WTC11 (cell line): ENCODE data around the gene UQCRHL. TPM values are rescaled to one million over a fixed set of nuclear protein-coding genes. Genes with fewer than 3 reads are reported as not detected.
A peak's percentile ranks its signal among the peaks of the same experiment; 100 is the strongest.

Source experiments
- ATAC-seq: fragments of 200-7000 bp; cut with Tn5 transposase; 2 replicates; pipeline ENCODE4 v1.10.0; 2021; ENCODE audit warnings: mild to moderate bottlenecking, moderate library complexity
- CTCF ChIA-PET: fragments of 300-600 bp; sonication (Branson Sonifier 250); formaldehyde crosslinking; loops from one replicate; lab custom pipeline; 2021; ENCODE audit warnings: antibody characterized with exemption; lab: Charles Lee
- POLR2A ChIA-PET: fragments of 350-600 bp; sonication (Branson Sonifier 250); formaldehyde crosslinking; loops from one replicate; lab custom pipeline; 2021; ENCODE audit warnings: antibody characterized with exemption; lab: Charles Lee
- DNase-seq: peaks from one replicate; pipeline ENCODE4 v3.0.0; 2021; ENCODE audit warnings: low spot score
- H3K27ac Mint-ChIP-seq: 2 replicates; pipeline ENCODE4 v1.8.0; 2021; ENCODE audit warnings: mixed read lengths
- H3K27me3 Mint-ChIP-seq: 2 replicates; pipeline ENCODE4 v1.8.0; 2021; ENCODE audit warnings: low read depth, mild to moderate bottlenecking, moderate library complexity, mixed read lengths
- H3K36me3 Mint-ChIP-seq: 2 replicates; pipeline ENCODE4 v1.8.0; 2021; ENCODE audit warnings: mixed read lengths
- H3K4me1 Mint-ChIP-seq: 2 replicates; pipeline ENCODE4 v1.8.0; 2022; ENCODE audit warnings: mixed read lengths
- H3K4me3 Mint-ChIP-seq: 2 replicates; pipeline ENCODE4 v1.8.0; 2021; ENCODE audit warnings: mild to moderate bottlenecking, moderate library complexity, mixed read lengths
- H3K9me3 Mint-ChIP-seq: 2 replicates; pipeline ENCODE4 v1.8.0; 2021; ENCODE audit warnings: mixed read lengths
- ESRRA ChIP-seq: sonication (generic); formaldehyde crosslinking; IDR thresholded peaks from 2 replicates; pipeline ENCODE4 v1.8.1; 2022; ENCODE audit warnings: mild to moderate bottlenecking, missing genetic modification reagents, borderline replicate concordance
- FOXJ3 ChIP-seq: sonication (generic); formaldehyde crosslinking; IDR thresholded peaks from 2 replicates; pipeline ENCODE4 v1.9.0; 2021; ENCODE audit warnings: missing genetic modification reagents, mild to moderate bottlenecking, borderline replicate concordance
- FOXP1 ChIP-seq: sonication (generic); formaldehyde crosslinking; IDR thresholded peaks from 2 replicates; pipeline ENCODE4 v1.8.0; 2022; ENCODE audit warnings: missing genetic modification reagents, mild to moderate bottlenecking, moderate library complexity, borderline replicate concordance
- IRF2 ChIP-seq: sonication (generic); formaldehyde crosslinking; IDR thresholded peaks from 2 replicates; pipeline ENCODE4 v1.8.0; 2022; ENCODE audit warnings: low read depth, missing genetic modification reagents, borderline replicate concordance
- NFYB ChIP-seq: sonication (generic); formaldehyde crosslinking; conservative IDR thresholded peaks from 2 replicates; pipeline ENCODE4 v1.8.0; 2022; ENCODE audit warnings: low read depth, missing genetic modification reagents
- RELA ChIP-seq: sonication (generic); formaldehyde crosslinking; IDR thresholded peaks from 2 replicates; pipeline ENCODE4 v1.8.1; 2022; ENCODE audit warnings: missing genetic modification reagents, mild to moderate bottlenecking, borderline replicate concordance
- SP1 ChIP-seq: sonication (generic); formaldehyde crosslinking; conservative IDR thresholded peaks from 2 replicates; pipeline ENCODE4 v1.8.1; 2022; ENCODE audit warnings: missing genetic modification reagents
- ZNF232 ChIP-seq: sonication (generic); formaldehyde crosslinking; IDR thresholded peaks from 2 replicates; pipeline ENCODE4 v1.8.0; 2022; ENCODE audit warnings: mild to moderate bottlenecking, missing genetic modification reagents
- ZNF416 ChIP-seq: fragments of 250-450 bp; sonication (Bioruptor Pico); IDR thresholded peaks from 2 replicates; pipeline ENCODE4 v1.9.0; 2021; ENCODE audit warnings: mild to moderate bottlenecking, inconsistent platforms
- total RNA-seq: library from RNA; stranded (reverse); gene quantifications from 3 replicates; pipeline ENCODE4 v1.2.3, GENCODE V29; 2021
- TF ChIP-seq, protein P1 (sequence below): sonication (generic); formaldehyde crosslinking; IDR thresholded peaks from 2 replicates; pipeline ENCODE4 v1.8.0; 2023; ENCODE audit warnings: missing genetic modification reagents
- TF ChIP-seq, protein P2 (sequence below): sonication (generic); formaldehyde crosslinking; IDR thresholded peaks from 2 replicates; pipeline ENCODE4 v1.8.0; 2022; ENCODE audit warnings: missing genetic modification reagents
- TF ChIP-seq, protein P3 (sequence below): sonication (generic); formaldehyde crosslinking; IDR thresholded peaks from 2 replicates; pipeline ENCODE4 v1.8.1; 2023; ENCODE audit warnings: mild to moderate bottlenecking, missing genetic modification reagents, borderline replicate concordance
- TF ChIP-seq, protein P4 (sequence below): fragments of 250-450 bp; sonication (Bioruptor Pico); IDR thresholded peaks from 2 replicates; pipeline ENCODE4 v1.9.0; 2021; ENCODE audit warnings: mild to moderate bottlenecking, borderline replicate concordance
- TF ChIP-seq, protein P5 (sequence below): sonication (generic); formaldehyde crosslinking; IDR thresholded peaks from 2 replicates; pipeline ENCODE4 v1.8.1; 2023; ENCODE audit warnings: mild to moderate bottlenecking, missing genetic modification reagents
- TF ChIP-seq, protein P6 (sequence below): sonication (generic); formaldehyde crosslinking; IDR thresholded peaks from 2 replicates; pipeline ENCODE4 v1.8.1; 2022; ENCODE audit warnings: mild to moderate bottlenecking, moderate library complexity, missing genetic modification reagents
- TF ChIP-seq, protein P7 (sequence below): sonication (generic); formaldehyde crosslinking; IDR thresholded peaks from 2 replicates; pipeline ENCODE4 v1.8.0; 2023; ENCODE audit warnings: missing genetic modification reagents, mild to moderate bottlenecking, borderline replicate concordance

UQCRHL gene
- total RNA-seq, 1 experiment from 2014 or later, result 3.8 TPM

GRCh38 chr1:15810073-15810472 lies 2.6 kb upstream of the UQCRHL start (continued):
- TF ChIP-seq, protein P1, sequence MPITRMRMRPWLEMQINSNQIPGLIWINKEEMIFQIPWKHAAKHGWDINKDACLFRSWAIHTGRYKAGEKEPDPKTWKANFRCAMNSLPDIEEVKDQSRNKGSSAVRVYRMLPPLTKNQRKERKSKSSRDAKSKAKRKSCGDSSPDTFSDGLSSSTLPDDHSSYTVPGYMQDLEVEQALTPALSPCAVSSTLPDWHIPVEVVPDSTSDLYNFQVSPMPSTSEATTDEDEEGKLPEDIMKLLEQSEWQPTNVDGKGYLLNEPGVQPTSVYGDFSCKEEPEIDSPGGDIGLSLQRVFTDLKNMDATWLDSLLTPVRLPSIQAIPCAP (CRISPR knock-in tag), result no peak
- TF ChIP-seq, protein P2, sequence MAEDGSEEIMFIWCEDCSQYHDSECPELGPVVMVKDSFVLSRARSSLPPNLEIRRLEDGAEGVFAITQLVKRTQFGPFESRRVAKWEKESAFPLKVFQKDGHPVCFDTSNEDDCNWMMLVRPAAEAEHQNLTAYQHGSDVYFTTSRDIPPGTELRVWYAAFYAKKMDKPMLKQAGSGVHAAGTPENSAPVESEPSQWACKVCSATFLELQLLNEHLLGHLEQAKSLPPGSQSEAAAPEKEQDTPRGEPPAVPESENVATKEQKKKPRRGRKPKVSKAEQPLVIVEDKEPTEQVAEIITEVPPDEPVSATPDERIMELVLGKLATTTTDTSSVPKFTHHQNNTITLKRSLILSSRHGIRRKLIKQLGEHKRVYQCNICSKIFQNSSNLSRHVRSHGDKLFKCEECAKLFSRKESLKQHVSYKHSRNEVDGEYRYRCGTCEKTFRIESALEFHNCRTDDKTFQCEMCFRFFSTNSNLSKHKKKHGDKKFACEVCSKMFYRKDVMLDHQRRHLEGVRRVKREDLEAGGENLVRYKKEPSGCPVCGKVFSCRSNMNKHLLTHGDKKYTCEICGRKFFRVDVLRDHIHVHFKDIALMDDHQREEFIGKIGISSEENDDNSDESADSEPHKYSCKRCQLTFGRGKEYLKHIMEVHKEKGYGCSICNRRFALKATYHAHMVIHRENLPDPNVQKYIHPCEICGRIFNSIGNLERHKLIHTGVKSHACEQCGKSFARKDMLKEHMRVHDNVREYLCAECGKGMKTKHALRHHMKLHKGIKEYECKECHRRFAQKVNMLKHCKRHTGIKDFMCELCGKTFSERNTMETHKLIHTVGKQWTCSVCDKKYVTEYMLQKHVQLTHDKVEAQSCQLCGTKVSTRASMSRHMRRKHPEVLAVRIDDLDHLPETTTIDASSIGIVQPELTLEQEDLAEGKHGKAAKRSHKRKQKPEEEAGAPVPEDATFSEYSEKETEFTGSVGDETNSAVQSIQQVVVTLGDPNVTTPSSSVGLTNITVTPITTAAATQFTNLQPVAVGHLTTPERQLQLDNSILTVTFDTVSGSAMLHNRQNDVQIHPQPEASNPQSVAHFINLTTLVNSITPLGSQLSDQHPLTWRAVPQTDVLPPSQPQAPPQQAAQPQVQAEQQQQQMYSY (CRISPR knock-in tag), result no peak

DNA sequence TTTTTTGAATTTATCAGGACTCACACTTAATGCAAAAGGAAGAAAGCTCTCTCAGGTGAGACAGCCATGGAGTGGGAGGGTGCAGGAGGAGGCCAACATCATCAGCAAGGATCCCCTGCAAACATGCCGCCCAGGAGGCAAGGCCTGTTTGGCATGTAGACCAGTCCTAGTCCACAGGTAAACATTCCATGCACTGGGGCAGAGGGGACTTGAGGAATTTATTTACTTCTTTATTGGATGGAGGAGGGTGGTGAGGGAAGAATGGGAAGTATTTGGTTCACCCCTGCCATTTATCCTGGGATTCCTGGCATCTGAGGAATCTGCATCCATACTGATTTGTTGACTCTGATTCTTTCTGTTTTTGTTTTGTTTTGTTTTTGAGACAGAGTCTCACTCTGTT lies 1.5 kb upstream of the UQCRHL start:
- Mint-ChIP-seq H3K27me3 (no peaks in the 10 kb centered on the region; the same call in 1 of the 2 replicates), H3K36me3 (no peaks in the 10 kb centered on the region), H3K4me1 (peaks cover 5% of the 10 kb centered on the region), H3K4me3 (no peak overlapping the region), H3K27ac (peak overlapping the region; percentile 78), H3K9me3 (no peaks in the 10 kb centered on the region)
- ATAC-seq, result peak; percentile 91
- ChIA-PET POLR2A (interaction anchor here (1.4 kb wide), 1 partner anchor 9 kb away, joined by 3 read pairs; no protein-coding TSS in a partner anchor), CTCF (interaction anchor here (0.8 to 1.0 kb wide), 2 partner anchors 17 to 68 kb away, joined by 3 to 8 read pairs; no protein-coding TSS in a partner anchor)
- DNase-seq, result no peak
- TF ChIP-seq ZNF416 (CRISPR knock-in tag) (no peak), ZNF232 (CRISPR knock-in tag) (no peak), FOXP1 (CRISPR knock-in tag) (no peak), RELA (CRISPR knock-in tag) (no peak), IRF2 (no peak), ESRRA (no peak), NFYB (CRISPR knock-in tag) (no peak), SP1 (CRISPR knock-in tag) (no peak), FOXJ3 (CRISPR knock-in tag) (no peak)
- TF ChIP-seq, protein P3, sequence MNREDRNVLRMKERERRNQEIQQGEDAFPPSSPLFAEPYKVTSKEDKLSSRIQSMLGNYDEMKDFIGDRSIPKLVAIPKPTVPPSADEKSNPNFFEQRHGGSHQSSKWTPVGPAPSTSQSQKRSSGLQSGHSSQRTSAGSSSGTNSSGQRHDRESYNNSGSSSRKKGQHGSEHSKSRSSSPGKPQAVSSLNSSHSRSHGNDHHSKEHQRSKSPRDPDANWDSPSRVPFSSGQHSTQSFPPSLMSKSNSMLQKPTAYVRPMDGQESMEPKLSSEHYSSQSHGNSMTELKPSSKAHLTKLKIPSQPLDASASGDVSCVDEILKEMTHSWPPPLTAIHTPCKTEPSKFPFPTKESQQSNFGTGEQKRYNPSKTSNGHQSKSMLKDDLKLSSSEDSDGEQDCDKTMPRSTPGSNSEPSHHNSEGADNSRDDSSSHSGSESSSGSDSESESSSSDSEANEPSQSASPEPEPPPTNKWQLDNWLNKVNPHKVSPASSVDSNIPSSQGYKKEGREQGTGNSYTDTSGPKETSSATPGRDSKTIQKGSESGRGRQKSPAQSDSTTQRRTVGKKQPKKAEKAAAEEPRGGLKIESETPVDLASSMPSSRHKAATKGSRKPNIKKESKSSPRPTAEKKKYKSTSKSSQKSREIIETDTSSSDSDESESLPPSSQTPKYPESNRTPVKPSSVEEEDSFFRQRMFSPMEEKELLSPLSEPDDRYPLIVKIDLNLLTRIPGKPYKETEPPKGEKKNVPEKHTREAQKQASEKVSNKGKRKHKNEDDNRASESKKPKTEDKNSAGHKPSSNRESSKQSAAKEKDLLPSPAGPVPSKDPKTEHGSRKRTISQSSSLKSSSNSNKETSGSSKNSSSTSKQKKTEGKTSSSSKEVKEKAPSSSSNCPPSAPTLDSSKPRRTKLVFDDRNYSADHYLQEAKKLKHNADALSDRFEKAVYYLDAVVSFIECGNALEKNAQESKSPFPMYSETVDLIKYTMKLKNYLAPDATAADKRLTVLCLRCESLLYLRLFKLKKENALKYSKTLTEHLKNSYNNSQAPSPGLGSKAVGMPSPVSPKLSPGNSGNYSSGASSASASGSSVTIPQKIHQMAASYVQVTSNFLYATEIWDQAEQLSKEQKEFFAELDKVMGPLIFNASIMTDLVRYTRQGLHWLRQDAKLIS (CRISPR knock-in tag), result no peak
- TF ChIP-seq, protein P4, sequence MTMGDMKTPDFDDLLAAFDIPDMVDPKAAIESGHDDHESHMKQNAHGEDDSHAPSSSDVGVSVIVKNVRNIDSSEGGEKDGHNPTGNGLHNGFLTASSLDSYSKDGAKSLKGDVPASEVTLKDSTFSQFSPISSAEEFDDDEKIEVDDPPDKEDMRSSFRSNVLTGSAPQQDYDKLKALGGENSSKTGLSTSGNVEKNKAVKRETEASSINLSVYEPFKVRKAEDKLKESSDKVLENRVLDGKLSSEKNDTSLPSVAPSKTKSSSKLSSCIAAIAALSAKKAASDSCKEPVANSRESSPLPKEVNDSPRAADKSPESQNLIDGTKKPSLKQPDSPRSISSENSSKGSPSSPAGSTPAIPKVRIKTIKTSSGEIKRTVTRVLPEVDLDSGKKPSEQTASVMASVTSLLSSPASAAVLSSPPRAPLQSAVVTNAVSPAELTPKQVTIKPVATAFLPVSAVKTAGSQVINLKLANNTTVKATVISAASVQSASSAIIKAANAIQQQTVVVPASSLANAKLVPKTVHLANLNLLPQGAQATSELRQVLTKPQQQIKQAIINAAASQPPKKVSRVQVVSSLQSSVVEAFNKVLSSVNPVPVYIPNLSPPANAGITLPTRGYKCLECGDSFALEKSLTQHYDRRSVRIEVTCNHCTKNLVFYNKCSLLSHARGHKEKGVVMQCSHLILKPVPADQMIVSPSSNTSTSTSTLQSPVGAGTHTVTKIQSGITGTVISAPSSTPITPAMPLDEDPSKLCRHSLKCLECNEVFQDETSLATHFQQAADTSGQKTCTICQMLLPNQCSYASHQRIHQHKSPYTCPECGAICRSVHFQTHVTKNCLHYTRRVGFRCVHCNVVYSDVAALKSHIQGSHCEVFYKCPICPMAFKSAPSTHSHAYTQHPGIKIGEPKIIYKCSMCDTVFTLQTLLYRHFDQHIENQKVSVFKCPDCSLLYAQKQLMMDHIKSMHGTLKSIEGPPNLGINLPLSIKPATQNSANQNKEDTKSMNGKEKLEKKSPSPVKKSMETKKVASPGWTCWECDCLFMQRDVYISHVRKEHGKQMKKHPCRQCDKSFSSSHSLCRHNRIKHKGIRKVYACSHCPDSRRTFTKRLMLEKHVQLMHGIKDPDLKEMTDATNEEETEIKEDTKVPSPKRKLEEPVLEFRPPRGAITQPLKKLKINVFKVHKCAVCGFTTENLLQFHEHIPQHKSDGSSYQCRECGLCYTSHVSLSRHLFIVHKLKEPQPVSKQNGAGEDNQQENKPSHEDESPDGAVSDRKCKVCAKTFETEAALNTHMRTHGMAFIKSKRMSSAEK (CRISPR knock-in tag), result no peak
- TF ChIP-seq, protein P5, sequence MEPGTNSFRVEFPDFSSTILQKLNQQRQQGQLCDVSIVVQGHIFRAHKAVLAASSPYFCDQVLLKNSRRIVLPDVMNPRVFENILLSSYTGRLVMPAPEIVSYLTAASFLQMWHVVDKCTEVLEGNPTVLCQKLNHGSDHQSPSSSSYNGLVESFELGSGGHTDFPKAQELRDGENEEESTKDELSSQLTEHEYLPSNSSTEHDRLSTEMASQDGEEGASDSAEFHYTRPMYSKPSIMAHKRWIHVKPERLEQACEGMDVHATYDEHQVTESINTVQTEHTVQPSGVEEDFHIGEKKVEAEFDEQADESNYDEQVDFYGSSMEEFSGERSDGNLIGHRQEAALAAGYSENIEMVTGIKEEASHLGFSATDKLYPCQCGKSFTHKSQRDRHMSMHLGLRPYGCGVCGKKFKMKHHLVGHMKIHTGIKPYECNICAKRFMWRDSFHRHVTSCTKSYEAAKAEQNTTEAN (CRISPR knock-in tag), result no peak
- TF ChIP-seq, protein P6, sequence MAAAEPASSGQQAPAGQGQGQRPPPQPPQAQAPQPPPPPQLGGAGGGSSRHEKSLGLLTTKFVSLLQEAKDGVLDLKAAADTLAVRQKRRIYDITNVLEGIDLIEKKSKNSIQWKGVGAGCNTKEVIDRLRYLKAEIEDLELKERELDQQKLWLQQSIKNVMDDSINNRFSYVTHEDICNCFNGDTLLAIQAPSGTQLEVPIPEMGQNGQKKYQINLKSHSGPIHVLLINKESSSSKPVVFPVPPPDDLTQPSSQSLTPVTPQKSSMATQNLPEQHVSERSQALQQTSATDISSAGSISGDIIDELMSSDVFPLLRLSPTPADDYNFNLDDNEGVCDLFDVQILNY (CRISPR knock-in tag), result no peak
- TF ChIP-seq, protein P7, sequence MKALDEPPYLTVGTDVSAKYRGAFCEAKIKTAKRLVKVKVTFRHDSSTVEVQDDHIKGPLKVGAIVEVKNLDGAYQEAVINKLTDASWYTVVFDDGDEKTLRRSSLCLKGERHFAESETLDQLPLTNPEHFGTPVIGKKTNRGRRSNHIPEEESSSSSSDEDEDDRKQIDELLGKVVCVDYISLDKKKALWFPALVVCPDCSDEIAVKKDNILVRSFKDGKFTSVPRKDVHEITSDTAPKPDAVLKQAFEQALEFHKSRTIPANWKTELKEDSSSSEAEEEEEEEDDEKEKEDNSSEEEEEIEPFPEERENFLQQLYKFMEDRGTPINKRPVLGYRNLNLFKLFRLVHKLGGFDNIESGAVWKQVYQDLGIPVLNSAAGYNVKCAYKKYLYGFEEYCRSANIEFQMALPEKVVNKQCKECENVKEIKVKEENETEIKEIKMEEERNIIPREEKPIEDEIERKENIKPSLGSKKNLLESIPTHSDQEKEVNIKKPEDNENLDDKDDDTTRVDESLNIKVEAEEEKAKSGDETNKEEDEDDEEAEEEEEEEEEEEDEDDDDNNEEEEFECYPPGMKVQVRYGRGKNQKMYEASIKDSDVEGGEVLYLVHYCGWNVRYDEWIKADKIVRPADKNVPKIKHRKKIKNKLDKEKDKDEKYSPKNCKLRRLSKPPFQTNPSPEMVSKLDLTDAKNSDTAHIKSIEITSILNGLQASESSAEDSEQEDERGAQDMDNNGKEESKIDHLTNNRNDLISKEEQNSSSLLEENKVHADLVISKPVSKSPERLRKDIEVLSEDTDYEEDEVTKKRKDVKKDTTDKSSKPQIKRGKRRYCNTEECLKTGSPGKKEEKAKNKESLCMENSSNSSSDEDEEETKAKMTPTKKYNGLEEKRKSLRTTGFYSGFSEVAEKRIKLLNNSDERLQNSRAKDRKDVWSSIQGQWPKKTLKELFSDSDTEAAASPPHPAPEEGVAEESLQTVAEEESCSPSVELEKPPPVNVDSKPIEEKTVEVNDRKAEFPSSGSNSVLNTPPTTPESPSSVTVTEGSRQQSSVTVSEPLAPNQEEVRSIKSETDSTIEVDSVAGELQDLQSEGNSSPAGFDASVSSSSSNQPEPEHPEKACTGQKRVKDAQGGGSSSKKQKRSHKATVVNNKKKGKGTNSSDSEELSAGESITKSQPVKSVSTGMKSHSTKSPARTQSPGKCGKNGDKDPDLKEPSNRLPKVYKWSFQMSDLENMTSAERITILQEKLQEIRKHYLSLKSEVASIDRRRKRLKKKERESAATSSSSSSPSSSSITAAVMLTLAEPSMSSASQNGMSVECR, result no peak
